ENCODE data around the gene GSE1. TPM values are rescaled to one million over a fixed set of nuclear protein-coding genes. Genes with fewer than 3 reads are reported as not detected.

GSE1 gene
- total RNA-seq, 8 experiments from 2014 or later, result 13.0 to 63.2 (median 38.5) TPM

DNA sequence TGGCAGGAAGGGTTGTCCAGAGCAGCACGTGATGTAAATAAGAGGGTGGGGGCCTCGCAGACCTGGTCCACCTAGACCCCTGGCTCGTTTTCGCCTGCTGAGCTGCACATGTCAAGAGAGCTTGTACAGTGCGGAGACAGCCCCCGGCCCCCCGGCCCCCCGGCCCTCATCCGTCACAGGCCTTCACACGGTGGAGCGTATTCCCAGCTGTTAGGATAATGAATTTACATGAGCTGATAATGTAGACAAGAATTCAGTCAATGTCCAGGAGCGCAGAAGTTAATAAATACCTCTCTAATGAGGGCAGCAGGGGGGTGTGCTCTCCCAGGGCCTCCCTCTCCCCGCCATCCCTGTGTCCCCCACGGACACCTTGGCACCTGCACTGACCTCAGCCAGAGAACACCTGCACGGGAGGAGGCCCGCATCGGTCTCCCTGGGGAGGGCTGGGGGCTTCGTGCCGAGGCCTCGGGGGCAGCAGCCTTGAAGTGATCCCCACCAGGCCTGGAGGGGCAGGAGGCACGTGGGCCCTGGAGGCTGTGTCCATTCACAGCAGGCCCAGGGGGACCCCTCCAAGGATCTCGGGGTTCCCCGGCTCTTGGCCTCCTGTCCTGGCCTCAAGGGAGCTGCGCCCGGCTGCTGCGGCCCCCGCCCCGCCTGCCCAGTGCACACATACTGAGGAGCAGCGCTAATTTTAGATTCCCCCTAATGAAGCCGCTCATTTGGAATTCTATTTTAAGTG, 14.6 kb downstream of the GSE1 start:
- WGBS, 10 experiments, result 76 to 100% (median 83%) methylated on average over 1 to 3 of the region's 30 CpGs; no CpG with 5 or more reads in 7 of the 10 experiments
- peak in 6 of 8 experiments; percentile 18 to 57 (median 50) for ATAC-seq (replicated peaks in 6 of 8)
- Histone ChIP-seq H3K27ac (peak overlapping the region; percentile 78 to 87), H3K4me3 (no peak overlapping the region), H3K4me1 (replicated peaks in 1 of 2) (peaks cover 66 to 73% of the 10 kb centered on the region in 2 donors)
- in situ Hi-C loops (cut with MboI; ENCODE audit: low pct_unique_long_range_greater_than_20kb in 2 of 9, low sequenced_read_pairs in 9 of 9, unreplicated experiment in 9 of 9), result no loop called here

DNA sequence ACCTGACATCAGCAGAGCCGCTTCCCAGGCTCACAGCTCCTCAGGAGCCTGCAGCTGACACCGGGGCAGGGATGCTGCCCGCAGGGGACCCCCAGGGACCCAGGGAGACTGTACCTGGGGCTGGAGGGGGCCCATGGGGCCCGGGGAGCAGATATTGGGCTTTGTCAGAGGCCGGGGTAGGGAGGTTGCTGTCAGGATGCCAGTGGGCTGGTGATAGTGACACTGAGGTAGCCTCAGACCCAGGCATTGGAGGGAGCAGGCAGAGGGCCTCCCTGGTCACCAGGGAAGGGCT, 15.1 kb downstream of the GSE1 start:
- peaks cover 68 to 74% of the 10 kb centered on the region in 2 donors for H3K4me1 ChIP-seq (replicated peaks in 1 of 2)
- ATAC-seq (replicated peaks in 6 of 8), result peak in 1 of 8 experiments; percentile 1
- WGBS, 10 experiments, result no CpG with 5 or more reads among the region's 5 CpGs
- in situ Hi-C loops (cut with MboI; ENCODE audit: low pct_unique_long_range_greater_than_20kb in 2 of 9, low sequenced_read_pairs in 9 of 9, unreplicated experiment in 9 of 9), result no loop called here
- H3K27ac ChIP-seq, result peak overlapping the region; percentile 78 to 87
- no peak overlapping the region for H3K4me3 ChIP-seq

DNA sequence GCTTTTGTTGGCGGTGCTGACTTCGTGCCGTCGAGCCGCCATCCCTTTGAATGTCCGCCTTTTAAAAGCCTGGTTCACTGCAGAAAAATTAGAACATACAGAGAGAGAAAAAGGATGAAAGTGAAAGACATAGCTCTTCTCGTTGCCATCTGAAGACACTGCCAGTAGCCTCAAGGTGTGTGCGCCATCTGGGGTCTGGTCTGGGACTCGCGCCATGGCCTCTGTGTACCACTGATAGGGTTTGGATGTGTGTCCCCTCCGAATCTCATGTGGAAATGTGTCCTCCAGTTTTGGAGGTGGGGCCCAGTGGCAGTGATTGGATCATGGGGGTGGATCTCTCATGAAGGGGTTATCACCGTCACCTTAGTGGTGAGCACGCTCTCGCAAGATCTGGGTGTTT, 15.5 kb downstream of the GSE1 start:
- H3K4me3 ChIP-seq, result no peak overlapping the region
- peaks cover 70% of the 10 kb centered on the region in 2 donors for H3K4me1 ChIP-seq (replicated peaks in 1 of 2)
- no peak for ATAC-seq (replicated peaks in 6 of 8)
- in situ Hi-C loops (cut with MboI; ENCODE audit: low pct_unique_long_range_greater_than_20kb in 2 of 9, low sequenced_read_pairs in 9 of 9, unreplicated experiment in 9 of 9), result no loop called here
- peak overlapping the region; percentile 78 to 87 for H3K27ac ChIP-seq
- WGBS, 10 experiments, result 80 to 98% (median 93%) methylated on average over 1 to 8 of the region's 14 CpGs; no CpG with 5 or more reads in 6 of the 10 experiments

DNA sequence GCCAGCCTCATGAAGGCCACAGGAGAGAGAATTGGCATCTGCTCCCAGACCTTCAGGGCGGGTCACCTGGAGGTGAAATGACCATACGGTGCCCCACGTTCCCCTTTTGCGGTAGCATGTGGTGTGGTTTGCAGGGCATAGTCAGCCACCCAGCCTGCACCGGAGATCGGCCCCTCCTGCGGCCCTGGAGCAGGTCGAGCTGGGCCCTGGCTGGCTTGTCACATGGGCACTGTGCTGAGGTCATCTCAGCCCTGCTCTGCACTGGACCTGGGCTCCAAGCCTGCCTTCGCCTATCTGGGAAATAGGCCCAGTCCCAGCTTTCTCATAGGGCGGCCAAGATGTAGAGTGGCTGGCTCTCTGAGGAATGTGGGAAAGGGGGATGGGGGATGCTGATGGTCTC, 16.2 kb downstream of the GSE1 start:
- H3K4me1 ChIP-seq (replicated peaks in 1 of 2), result peaks cover 63 to 69% of the 10 kb centered on the region in 2 donors
- in situ Hi-C loops (cut with MboI; ENCODE audit: low pct_unique_long_range_greater_than_20kb in 2 of 9, low sequenced_read_pairs in 9 of 9, unreplicated experiment in 9 of 9), result no loop called here
- H3K27ac ChIP-seq, result no peak overlapping the region
- no peak overlapping the region for H3K4me3 ChIP-seq
- ATAC-seq (replicated peaks in 6 of 8), result no peak
- WGBS, 10 experiments, result 99 to 100% methylated on average over 1 to 7 of the region's 10 CpGs; no CpG with 5 or more reads in 8 of the 10 experiments

DNA sequence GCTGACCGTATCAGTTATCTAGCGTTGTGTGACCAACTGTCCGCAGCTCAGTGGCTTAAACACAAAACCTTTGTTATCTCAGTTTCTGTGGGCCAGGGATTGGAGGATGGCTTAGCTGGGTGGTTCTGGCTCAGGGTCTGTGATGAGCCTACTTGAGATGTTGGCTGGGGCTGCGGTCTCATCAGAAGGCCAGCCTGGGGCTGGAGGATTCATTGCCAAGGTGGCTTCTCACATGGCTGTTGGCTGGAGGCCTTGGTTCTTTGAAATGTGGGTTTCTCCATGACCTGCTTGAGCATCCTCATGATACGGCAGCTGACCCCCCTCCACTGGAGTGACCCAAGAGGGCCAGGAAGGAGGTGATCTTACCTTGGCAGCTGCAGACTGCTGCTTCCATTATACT, 16.7 kb downstream of the GSE1 start:
- Histone ChIP-seq H3K4me3 (no peak overlapping the region), H3K4me1 (replicated peaks in 1 of 2) (peaks cover 58 to 66% of the 10 kb centered on the region in 2 donors), H3K27ac (no peak overlapping the region)
- ATAC-seq (replicated peaks in 6 of 8), result no peak
- in situ Hi-C loops (cut with MboI; ENCODE audit: low pct_unique_long_range_greater_than_20kb in 2 of 9, low sequenced_read_pairs in 9 of 9, unreplicated experiment in 9 of 9), result no loop called here
- 100% methylated on average over 1 to 4 of the region's 5 CpGs; no CpG with 5 or more reads in 7 of the 10 experiments for WGBS, 10 experiments

DNA sequence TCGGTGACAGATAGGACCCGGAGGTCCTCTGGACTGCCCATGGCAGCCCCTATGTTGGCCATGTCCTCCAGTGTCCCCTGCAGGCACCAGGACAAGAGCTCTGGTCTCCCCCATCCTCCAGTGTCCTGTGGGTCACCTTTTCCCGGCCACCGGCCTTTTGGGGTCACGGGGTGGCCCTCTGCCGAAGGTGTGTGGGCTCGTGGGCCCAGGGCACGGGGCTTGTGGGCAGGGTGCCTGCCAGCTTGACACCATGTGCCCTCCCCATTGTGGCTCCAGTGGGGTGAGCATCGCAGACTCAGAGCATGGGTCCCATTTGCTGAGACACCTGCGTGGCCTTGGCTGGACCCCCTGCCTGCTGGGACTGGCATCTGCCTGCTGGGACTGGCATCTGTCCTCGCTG, 18.1 kb downstream of the GSE1 start:
- in situ Hi-C loops (cut with MboI; ENCODE audit: low pct_unique_long_range_greater_than_20kb in 2 of 9, low sequenced_read_pairs in 9 of 9, unreplicated experiment in 9 of 9), result no loop called here
- 100% methylated on average over 1 to 5 of the region's 11 CpGs; no CpG with 5 or more reads in 8 of the 10 experiments for WGBS, 10 experiments
- Histone ChIP-seq H3K4me3 (no peak overlapping the region), H3K4me1 (replicated peaks in 1 of 2) (peaks cover 58 to 66% of the 10 kb centered on the region in 2 donors), H3K27ac (no peak overlapping the region)
- no peak for ATAC-seq (replicated peaks in 6 of 8)

DNA sequence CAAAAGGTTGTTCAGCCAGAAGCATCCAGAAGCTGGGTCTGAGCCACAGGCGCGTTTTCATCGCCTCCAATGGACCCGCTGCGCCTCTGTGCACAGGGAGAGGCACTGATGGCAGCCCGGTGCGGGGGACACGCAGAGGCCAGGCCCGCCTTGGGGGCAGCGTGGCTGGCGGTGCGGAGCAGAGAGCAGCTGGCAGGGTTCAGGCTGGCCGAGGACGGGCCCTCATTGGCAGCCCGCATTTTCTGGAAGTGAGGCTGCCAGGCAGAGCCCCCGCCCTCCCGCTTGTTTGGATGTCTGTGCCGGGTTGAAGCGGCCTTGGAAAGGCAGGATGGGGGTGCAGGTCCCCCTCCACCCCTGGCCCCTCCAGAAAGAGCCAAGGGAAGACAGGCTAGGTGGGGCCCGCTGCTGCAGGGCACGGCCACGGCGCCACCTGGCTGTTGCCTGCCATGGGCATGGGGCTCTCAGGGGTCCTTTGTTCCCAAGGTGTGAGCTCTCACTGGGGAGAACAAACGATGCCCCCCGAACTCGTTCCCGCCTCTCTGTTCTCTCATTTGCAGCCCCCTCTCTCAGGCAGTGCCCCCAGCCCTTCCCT, 18.8 kb downstream of the GSE1 start:
- in situ Hi-C loops (cut with MboI; ENCODE audit: low pct_unique_long_range_greater_than_20kb in 2 of 9, low sequenced_read_pairs in 9 of 9, unreplicated experiment in 9 of 9), result no loop called here
- ATAC-seq (replicated peaks in 6 of 8), result no peak
- Histone ChIP-seq H3K27ac (no peak overlapping the region), H3K4me1 (replicated peaks in 1 of 2) (peaks cover 58 to 67% of the 10 kb centered on the region in 2 donors), H3K4me3 (no peak overlapping the region)
- 80 to 100% (median 95%) methylated on average over 1 to 6 of the region's 27 CpGs; no CpG with 5 or more reads in 7 of the 10 experiments for WGBS, 10 experiments

DNA sequence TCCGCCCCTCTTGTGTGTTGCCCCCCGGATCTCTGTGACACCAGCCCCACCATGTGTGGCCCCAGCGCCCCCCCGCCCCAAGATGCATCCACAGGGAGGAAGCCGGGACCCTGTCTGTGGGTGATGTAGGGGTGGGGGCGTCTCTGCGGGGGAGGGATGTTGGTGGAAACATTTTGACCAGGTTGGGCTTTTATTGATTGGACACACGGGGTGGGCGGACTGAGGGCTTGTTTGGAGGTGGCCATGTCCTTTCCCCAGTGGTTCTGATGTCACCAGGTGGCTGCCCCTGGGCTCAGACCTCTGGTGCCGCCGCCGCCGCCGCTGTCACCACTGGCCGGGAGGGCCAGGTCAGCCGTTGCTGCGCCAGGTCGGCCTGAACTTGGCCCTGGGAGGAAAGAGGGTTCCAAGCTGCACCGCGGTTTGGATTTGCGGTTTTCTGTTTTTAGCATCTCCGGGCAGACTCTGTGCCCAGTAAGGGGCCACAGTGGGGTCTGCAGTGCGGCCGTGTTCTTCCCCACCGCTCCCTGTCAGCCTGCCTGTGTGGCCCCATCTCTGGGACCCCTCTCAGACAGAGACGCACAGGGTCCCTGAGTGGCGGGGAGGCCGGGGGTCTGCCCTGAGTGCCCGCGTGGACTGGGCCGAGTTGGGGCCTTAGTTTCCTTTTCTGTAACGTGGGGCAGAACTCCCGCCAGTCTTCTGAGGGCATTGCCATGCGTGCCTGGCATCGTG, 19.8 kb downstream of the GSE1 start:
- no peak for ATAC-seq (replicated peaks in 6 of 8)
- Histone ChIP-seq H3K27ac (no peak overlapping the region), H3K4me3 (no peak overlapping the region), H3K4me1 (replicated peaks in 1 of 2) (peaks cover 58 to 67% of the 10 kb centered on the region in 2 donors)
- in situ Hi-C loops (cut with MboI; ENCODE audit: low pct_unique_long_range_greater_than_20kb in 2 of 9, low sequenced_read_pairs in 9 of 9, unreplicated experiment in 9 of 9), result no loop called here
- 98% methylated on average over 7 to 9 of the region's 35 CpGs; no CpG with 5 or more reads in 8 of the 10 experiments for WGBS, 10 experiments

DNA sequence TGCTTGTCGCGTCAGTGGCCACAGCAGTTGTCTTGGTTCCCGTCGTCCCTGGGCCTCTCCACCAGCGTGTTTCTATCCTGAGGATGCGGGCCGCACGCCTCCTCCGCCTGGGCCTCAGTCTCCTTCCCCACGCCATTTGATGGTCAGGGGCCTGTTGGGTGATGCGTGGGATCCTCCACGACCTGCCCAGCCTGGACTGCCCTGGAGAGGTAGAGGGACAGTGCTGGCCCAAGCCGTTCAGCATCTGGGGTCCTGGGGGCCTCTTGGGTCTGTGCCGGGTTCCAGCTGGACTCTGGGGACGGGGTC, 20.3 kb downstream of the GSE1 start:
- H3K4me1 ChIP-seq (replicated peaks in 1 of 2), result peaks cover 58 to 67% of the 10 kb centered on the region in 2 donors
- in situ Hi-C loops (cut with MboI; ENCODE audit: low pct_unique_long_range_greater_than_20kb in 2 of 9, low sequenced_read_pairs in 9 of 9, unreplicated experiment in 9 of 9), result no loop called here

DNA sequence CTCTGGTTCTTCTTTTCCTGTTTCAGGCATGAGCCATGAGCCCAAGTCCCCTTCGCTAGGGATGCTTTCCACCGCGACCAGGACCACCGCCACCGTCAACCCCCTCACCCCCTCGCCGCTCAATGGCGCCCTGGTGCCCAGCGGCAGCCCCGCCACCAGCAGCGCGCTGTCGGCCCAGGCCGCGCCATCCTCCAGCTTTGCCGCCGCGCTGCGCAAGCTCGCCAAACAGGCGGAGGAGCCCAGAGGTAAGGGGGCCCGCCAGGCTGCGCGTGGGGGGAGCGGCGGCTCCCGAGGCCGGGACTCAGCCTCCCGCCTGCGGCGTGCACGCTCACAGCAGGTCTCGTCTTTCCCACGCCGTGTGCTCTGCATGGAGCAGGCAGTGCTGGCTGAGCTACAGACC, 20.8 kb downstream of the GSE1 start:
- H3K27ac ChIP-seq, result no peak overlapping the region
- H3K4me1 ChIP-seq (replicated peaks in 1 of 2), result peaks cover 57 to 66% of the 10 kb centered on the region in 2 donors
- in situ Hi-C loops (cut with MboI; ENCODE audit: low pct_unique_long_range_greater_than_20kb in 2 of 9, low sequenced_read_pairs in 9 of 9, unreplicated experiment in 9 of 9), result no loop called here
- no peak for ATAC-seq (replicated peaks in 6 of 8)
- WGBS, 10 experiments, result 87 to 96% methylated on average over 5 to 15 of the region's 35 CpGs; no CpG with 5 or more reads in 8 of the 10 experiments
- no peak overlapping the region for H3K4me3 ChIP-seq

More for the DNA sequence above, 20.3 kb downstream of the GSE1 start:
- ATAC-seq (replicated peaks in 6 of 8), result no peak
- H3K27ac ChIP-seq, result no peak overlapping the region
- WGBS, 10 experiments, result 70 to 100% (median 70%) methylated on average over 2 to 3 of the region's 15 CpGs; no CpG with 5 or more reads in 7 of the 10 experiments
- H3K4me3 ChIP-seq, result no peak overlapping the region

DNA sequence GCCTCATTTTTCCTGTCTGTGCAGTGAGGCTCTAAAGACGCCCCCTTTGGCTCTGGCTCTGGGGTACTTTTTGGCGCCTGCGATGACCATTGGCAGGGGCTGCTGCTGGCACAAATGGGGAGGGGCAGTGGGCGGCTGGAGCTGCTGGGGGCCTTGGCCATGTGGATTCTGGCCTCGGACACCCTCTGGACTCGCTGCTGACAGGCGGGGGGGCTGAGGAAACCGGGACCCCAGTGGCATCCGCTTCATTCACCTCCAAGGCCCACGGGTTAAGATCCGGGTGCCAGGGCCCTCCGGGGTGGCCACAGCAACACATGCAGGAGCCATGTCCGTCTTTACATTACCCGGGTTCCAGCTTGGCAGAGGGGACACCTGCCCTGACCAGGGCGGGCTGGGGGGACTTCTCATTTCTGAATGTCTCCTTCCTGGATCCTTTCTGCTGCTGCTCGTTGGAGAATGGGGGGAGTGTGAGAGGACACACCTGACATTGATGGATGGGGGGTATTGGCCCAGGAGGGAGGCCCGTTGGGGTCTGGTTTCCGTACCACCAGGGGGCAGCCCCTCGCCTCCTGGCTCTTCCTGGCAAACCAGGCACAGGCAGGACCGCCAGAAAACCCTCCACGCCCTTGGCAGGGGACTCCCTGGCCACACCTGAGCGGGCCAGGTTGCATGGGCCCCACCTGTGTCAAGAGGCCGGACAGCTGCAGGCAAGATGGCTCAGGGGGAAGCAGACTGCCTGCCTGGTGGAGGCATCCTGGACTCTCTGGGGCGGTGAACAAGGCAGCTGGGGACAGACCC, 21.8 kb downstream of the GSE1 start:
- in situ Hi-C loops (cut with MboI; ENCODE audit: low pct_unique_long_range_greater_than_20kb in 2 of 9, low sequenced_read_pairs in 9 of 9, unreplicated experiment in 9 of 9), result no loop called here
- 83 to 98% (median 88%) methylated on average over 5 of the region's 24 CpGs; no CpG with 5 or more reads in 7 of the 10 experiments for WGBS, 10 experiments
- no peak overlapping the region for H3K4me3 ChIP-seq
- H3K4me1 ChIP-seq (replicated peaks in 1 of 2), result peaks cover 62 to 68% of the 10 kb centered on the region in 2 donors
- peak in 1 of 8 experiments; percentile 22 for ATAC-seq (replicated peaks in 6 of 8)
- no peak overlapping the region for H3K27ac ChIP-seq

DNA sequence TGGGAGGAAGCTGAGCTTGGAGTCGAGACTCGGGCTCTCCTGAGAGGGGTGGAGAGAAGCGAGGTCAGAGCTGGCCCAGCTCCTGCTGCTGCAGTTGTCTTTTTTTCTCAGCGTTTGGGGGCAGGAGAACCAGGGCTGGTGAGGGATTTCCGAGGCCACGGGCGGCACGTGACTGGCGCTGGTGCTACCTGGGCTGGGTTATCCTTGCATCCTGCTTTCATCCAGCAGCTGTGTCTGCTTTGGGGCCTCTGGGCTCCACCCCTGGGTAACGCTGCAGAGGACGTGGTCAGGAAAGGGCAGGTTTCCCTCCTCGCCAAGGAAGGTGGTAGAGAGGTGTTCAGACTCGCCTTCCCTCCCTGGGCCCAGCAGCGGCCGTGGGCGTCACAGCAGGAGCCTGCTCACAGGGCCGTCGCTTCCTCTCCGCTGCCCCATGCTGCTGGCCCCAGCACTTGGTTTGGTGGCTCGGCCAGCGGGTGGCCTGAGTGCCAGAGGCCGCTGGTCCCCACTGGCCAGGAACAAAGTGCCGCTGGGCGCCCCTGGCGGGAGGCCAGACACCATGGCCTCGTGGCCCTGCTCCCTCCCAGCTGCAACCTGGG, 22.5 kb downstream of the GSE1 start:
- in situ Hi-C loops (cut with MboI; ENCODE audit: low pct_unique_long_range_greater_than_20kb in 2 of 9, low sequenced_read_pairs in 9 of 9, unreplicated experiment in 9 of 9), result no loop called here
- no peak for ATAC-seq (replicated peaks in 6 of 8)
- Histone ChIP-seq H3K4me3 (no peak overlapping the region), H3K27ac (peak overlapping the region; percentile 32 to 43), H3K4me1 (replicated peaks in 1 of 2) (peaks cover 62 to 68% of the 10 kb centered on the region in 2 donors)
- 73 to 100% (median 80%) methylated on average over 1 to 8 of the region's 26 CpGs; no CpG with 5 or more reads in 4 of the 10 experiments for WGBS, 10 experiments
